ENCODE data around the gene LMO3.

Gene LMO3

DNA sequence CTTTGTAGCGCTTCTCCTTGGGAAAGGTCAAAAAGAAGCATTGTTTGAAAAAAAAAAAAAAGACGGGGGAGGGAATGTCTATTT, at the start of gene LMO3:
Gene LMO3 (minus strand): TSS at position 46 of the 84 bp plus-strand sequence. CDS start 5,302 bp downstream, outside the sequence.
- no peak for DNase-seq (ENCODE audit: low spot score)

DNA sequence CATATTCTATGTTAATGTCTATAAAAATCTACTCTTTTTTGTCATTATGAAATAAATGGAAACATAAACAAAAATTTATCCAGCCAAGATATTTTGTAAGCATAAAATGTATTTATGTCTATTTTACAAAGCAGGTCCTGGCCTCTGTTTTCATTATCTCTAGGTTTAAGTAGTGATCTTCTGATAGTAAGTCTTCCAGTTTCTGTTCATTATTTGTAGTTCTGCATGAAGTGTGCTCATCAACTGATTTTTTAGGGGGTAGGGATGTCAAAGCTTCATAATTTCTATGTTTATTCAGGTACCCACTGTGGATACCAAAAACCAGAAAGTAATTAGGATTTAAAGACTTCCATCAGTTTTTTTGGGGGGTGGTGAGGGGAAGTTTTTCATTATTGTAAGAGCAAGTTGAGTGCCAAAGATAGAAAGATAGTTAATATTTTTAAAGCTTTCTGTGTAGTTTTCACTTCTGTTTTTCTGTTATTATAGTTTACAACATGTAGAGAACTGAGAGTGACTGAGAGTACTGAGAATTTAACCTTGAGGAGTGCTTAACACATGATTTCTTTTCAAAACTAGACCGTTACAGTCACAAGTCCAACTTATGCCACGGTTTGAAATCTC, 30.6 kb upstream of the LMO3 start:
- no peak for DNase-seq (ENCODE audit: low spot score)

DNA sequence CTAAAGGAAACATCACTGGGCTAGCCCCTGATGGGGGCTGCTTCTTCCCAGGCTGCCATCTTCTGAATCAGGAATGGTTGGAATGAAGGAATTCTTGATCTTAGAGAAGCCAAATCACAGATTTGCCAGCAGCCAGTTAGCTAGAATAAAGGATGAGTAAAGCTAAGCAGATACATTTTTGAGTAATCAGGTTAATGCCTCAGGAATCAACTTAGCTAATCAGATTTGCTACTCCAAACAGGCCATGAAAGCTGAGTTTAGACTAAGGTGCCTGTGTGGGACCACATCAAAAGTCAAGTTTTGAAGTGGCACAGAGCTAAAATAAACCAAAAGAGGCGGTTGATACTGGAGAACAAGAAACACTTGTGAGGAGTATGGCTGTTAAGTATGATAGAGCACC, 28.8 kb upstream of the LMO3 start:
- no peak for DNase-seq (ENCODE audit: low spot score)

DNA sequence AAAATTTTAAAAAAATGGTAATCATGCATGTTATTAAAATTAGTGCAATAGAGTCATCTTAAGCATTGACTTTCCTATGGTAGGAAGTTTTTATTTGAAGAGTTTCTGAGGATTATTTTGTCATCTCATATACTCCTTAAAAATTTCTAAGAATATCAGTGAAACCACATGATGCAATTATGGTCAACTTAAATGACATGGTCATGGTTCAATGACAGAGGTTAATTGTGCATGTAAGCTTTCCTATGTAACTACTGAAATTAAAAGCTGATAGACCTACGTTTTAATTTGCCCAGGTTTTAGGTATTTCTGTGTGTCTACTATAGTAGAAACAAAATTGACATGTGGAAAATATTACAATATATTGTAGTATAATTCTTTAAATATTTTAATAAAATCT, 21.0 kb upstream of the LMO3 start:
- DNase-seq (ENCODE audit: low spot score): no peak

DNA sequence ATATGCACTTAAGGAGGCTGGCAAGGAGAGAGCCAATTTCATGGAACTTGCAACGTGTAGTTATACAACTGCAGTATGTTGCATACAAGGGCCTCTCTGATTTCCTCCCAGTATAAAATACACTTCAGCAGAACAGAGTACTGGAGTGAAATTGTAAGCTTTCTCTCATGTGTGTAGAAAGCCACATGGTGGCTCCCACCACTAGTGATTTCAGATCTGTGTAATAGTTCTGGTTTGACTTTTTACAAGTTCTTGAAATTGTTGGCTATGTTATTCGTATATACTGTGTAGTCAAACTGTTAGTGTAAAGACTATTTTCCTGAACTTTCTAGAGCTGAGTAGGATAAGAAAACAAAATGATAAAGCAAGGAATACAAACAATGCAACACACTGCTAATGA, 16.4 kb upstream of the LMO3 start:
- DNase-seq (ENCODE audit: low spot score): no peak

DNA sequence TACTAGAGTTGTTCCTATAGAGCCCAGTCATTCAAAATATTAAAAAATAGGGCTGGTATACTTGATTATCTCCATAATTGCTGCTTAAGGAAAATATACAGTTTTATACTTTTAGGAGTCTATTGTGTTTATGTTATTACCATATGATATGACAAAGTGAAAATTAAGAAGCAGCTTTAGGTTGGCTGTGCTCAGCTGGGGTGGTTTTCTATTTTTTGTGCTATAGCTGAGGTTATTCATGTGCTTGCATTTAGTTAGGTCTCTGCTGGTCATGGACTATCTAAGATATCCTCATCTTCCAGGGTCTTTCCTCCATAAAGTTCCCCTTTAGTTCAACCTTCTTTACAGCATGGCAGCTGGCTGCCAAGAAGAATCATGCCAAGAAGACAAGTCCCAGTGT, 13.6 kb upstream of the LMO3 start:
- no peak for DNase-seq (ENCODE audit: low spot score)

DNA sequence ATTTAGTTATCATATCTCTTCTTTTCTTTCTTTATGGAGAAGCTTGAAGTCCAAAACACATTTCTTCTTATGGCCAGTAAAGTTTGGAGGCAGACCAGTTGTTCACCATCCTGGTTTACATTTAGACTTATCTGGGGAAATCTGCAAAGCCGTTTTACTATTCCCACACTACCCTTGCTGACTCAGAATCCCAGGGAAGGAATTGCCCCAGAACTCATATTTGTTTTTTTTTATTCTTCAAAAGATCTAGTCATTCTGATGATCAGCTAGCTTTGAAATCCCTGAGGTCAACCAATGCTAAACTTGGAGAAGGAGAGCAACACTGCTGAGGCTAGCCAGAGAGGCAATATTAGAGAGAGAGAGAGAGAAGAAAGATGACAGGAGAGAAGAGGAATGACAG, 12.3 kb upstream of the LMO3 start:
- no peak for DNase-seq (ENCODE audit: low spot score)

DNA sequence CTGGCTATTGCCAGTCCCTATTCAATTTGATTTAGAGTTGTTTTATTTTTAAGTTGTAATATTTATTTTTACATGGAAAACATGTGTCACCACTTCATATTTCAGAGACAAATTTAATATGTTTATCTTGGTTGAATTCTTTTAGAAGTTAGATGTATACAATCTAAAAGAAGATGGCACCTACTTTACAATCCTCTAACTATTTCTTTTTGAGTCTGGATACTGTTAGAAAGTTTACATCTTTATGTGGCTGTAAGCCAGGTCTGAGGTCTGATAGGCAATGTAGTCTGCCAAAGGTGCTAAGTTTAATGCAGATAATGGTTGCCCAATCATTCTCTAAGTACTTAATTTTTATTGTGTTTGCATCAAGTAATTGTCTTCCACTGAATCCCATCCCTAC, 7.2 kb upstream of the LMO3 start:
- DNase-seq (ENCODE audit: low spot score): no peak

DNA sequence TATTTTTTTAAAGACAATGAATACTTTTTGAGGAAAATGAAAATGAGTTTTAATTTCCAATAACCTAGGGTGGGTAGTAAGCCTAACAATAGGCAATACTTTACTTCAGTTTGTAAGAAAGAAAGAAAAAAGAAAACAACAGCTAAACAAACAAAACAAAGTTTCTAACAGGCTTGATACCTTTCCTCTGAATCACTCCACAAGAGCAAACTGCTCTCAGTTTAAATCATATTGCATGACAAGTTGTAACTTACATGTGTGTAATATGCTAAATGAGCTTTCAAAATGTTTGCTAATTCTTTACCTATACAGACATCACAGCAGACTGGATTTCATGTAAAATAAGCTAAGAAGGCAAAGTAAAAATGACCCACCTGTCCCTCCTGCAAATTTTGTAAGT, 6.7 kb upstream of the LMO3 start:
- DNase-seq (ENCODE audit: low spot score): no peak

DNA sequence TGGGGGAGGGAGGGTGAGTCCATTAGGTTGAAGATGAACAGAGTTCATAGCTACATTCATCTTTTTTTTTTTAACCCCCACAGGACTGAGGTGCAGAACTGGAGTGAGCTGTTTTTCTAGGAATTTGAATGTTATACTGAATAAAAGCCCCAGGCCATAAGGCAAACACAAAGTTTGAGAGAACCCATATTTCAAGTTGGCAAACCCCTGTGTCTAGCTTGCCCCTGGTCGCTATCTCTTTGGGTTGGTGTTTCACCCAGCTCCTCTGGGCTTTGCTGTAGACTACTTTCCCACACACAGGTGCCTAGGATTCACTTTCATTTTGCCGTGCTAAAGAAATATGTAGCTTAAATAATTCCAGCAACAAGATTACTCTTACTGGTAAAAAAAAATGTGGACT, 5.2 kb upstream of the LMO3 start:
- no peak for DNase-seq (ENCODE audit: low spot score)

DNA sequence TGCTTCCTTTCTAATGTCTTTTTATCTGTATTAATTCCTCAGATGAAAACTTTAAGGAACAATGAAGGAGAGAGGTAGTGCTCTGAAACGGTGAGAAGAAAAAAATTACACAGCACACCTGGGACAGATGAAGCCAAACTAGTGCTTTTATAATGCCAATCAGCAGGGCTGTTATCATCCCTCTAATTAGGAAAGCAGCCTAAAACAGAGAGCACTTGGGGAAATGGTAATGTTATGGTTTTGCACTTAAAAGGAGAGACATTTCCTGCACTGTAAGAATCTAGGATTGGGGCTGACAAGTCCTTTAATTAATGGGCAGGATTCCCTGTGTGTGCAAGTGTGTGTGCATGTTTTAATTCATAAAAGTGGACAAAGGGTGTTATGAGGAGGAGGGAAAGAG, 4.8 kb upstream of the LMO3 start:
- DNase-seq (ENCODE audit: low spot score): no peak

DNA sequence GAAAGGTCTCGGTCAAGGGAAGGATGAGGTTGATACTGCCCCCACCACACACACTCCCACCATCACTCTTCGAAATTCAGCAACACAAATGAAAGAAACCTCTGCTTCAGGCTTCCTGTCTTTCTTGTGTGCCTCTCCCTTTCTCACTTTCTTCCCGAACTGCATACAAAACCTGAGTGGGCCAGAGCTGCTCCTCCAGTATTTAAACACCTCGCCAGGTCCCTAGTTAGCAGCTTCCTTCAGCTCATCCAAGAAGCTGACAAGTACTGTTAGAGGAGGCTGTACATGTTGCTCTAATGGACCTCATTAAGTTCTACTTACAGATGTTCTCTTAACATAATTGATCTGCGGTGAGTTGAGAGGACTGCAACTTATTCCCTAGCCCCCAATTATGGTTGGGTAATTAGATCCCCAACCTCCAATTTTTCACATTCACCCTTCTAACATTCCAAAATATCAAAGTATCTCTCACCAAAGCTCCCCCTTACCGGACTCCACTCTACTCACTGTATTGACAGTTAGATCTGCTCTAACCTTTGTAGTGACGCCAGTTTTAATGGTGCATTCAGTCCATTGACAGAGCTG, 4.1 kb upstream of the LMO3 start:
- DNase-seq (ENCODE audit: low spot score): no peak

DNA sequence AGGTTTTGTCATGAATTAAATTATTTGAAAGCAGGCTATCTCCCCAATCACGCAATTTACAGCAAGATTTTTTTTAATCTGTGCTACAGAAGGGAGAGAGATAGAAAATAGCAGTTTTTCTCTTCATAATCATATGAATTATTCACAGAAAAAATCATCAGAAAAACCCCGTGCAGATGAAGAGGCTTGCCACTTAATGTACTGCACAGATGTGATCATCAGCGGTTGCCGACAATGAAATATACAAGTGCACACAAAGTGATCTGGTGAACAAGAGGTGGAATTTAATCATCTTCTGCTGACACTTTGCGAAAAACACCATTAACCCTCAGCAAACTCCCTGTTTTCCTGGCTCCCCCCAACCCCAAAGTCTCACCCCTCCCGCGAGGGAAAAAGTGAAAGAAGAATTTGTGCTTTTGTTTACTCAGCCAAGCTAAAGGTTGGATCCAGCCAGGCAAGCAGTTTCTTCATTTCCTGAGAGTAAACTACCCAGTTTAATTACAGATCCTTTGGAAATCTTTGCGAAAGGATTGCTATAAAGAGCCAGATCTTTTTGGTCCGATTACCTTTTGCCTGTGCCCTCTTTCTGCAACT, 3.1 kb upstream of the LMO3 start:
- DNase-seq (ENCODE audit: low spot score): no peak

DNA sequence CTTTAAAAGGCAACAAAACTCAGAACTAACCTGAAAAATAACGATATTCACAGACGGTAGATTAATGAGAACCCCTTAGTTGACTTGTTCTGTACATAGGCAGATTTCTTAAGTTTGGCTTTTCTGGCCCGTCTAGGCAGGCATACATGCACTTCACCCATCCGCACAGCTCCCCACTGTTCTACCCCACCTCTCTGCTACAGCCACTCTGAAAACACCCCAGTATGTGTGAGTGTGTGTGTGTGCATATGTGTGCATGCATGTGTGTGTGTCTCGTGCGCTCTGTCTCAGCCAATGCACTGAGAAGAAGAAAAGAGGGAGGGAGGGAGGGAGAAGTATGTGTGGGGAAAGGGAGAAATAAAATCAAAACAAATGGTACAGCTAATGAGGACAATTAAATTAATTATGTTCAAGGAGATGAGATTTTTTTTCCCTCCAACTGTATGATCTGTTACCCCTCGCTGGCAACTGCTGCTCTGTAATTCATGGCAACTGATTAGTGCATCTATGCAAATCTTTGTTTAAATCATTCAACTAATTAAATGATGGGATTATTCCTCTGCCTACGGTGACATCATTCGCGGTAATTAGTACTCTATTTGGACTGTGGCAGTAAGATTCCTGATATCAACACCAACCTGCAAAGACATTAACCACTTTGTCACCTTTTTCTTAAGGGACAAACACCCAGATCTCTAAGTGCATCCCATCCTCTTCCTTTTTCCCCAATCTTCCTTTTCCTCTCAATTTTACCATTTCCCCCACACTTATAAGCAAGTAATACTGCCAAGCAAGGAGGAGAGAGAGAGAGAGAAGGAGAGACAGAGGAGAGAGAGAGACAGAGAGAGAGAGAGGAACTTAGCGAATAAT, 2.2 kb upstream of the LMO3 start:
- DNase-seq (ENCODE audit: low spot score): no peak

DNA sequence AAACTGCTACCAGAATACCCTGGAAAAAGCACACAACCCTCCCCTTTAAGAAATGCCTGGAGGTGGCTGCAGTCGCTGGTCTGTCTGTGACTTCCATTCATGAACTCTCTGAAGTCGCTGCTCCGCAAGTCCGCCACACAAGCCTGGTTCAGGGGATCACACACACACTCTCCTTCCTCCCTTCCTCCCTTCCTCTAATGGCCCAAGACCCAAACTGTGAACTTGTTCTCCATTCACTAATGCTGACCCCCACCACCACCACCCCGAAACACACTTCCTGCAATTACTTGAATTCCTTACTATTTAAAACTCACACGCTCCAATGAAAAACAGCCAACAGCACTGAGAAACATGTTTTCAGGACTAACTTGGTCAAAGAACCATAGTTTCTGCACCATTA, 1.0 kb upstream of the LMO3 start:
- DNase-seq (ENCODE audit: low spot score): no peak

DNA sequence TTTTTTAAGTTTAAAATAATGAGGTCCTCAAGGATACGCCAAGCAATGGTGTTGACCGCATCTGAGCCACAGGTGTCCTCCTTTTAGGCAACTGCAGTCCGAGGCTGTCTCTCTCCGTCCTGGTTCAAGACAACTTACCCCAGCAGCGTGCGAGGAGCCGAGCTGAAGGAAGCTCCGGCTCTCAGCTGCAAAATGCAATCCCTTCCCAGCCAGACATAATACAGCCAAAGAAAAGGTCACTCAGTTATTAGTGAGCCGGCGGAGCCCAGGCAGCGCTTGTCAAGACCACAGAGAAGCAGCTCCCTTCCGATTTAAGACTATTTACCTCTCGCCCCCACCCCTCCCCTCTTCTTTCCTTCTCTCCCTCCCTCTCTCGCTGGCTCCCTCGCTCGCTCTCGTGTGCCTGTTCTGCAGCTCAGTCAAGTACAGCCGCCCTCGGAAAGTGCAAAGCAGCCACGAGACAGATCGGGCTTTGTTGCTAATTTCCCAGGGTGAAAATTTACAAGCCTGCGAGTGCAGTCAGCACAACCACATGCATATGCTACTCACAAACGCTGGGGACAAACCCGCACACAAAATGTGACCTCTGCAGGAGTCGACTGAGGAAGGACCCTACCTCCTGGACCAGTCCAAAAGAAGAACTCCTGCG, 363 bp upstream of the LMO3 start:
- DNase-seq (ENCODE audit: low spot score): peak; percentile 79

DNA sequence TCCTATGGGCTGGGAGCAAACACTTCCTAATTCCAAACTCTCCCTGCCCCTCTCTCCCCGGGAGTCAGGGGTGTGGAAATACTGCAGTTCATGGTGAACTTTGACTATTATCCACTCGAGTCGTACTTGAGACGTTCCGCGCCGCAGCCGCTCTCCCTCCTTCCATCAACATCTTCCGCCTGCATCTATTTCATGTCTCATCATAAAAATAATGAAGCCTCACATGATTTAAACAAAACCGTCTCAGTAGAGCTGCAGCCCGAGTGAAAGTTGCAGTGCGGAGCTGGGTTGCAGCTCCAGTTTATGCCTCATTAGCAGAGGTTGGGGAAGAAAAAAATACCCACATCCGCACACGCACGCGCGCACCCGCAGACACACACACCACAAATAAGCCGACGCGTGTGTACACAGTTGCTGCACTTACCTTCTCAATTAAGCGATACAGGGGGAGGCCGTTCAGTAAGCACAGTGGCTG, 283 bp downstream of the LMO3 start:
- DNase-seq (ENCODE audit: low spot score): no peak

DNA sequence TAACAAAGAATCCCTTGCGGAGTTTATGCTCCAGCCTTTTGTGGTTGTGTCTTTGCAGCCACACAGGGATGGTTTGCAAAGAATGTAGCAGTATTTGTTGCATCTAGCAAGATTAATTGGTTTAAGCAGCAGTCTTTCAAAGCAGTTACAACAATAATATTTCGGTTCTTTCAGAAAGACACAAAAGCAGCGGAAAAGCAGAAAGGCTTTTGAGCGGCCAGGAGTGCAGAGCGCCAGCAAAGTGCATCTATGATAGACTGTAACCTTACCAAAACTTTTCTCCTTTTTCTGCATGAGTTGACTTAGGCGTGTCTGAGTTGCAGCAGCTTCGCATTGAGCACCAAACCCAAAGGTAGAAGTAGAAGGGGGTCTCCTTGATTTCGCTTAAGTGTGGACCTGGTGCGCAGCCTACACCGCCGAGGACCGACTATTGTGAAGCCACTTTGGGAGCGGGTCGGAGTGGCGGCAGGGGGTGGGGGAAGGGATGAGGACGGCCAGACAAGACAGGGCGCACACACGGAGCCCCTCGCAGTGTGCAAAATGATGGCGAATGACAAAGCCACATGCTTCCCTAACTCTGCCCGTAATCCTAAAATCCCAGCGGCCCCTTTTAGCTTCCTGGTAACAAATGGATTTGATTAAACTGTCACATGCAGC, 1.2 kb downstream of the LMO3 start:
- DNase-seq (ENCODE audit: low spot score): no peak

DNA sequence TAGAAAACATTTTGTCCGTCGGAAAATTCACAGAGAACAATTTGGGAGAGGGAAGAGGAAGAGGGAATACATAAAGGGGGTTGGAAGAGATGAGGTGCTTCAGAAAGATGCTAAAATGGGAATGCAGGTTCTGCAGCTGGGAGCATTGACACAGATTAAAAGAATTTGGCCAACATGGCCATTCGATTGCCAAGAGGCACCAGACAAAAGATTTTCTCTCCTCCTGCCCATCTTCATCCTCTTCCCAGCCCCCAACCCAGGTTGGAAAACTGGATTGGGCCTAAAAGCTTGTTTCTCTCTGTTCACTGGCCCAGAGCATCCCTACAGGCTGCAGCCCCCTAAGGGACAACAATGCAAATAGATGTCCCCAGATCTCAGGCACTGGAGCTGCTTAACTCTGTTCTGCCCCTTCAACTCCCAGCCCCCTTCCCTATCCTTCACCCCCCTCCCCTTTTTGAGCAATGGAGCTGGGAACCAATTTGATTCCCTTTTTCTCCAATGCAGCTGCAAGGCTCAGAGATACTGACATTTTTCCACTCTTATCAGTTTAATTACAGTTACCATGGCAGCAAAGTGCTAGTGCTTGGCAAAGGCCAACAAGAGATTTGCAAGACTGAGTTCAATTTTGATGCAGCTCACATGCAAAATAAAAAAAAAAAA, 1.9 kb downstream of the LMO3 start:
- DNase-seq (ENCODE audit: low spot score): no peak

DNA sequence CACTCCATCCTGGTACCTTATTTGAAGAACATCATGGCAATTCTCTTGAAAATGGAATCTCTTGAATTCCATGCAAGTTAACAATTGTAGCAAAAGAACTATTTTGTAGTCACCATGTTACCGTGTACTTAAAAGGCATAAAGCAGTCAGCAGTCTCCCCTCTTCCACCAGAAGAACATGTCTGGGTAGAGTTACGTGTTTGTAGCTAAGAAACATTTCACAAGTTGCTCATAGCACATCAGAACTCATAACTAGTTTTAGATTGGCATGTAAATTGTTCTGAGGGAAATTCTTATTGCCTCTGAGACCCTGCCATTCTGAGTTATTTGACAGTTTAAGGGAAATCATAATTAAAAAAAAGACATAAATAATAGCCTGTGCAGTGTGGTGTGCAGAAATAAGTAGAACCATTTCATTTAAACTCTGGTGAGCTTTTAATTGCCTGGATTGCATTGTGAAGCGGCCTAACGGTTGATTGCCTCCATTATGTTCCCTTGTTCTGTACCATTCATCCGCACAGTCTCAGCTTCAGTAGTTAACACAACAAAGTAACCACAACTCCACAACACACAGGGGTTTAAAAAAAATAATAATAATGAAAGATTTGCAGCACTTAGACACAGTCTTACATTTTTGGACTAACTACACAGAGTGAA, 2.6 kb downstream of the LMO3 start:
- no peak for DNase-seq (ENCODE audit: low spot score)

DNA sequence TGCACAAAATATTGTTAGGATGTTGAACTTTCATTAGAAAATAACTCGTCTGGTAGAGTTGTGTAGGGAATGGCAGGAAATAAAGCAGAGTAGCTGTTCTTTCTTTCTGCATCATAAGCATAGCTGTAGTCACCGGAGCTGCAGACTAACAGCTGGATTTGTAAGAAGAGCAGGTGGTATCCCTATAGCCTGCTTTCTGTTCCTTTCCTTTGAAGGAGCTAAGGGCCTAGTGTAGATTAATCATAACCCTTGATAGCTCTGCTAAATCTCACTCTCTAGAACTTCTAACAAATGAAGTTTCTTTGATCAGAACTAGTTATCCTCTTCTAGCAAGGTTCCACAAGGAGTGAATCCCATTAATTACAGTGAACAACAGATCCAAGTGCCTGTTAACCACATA, 3.5 kb downstream of the LMO3 start:
- no peak for DNase-seq (ENCODE audit: low spot score)
